OCI-LY7 (cell line): ENCODE data around the gene EHMT2. TPM values are rescaled to one million over a fixed set of nuclear protein-coding genes. Genes with fewer than 3 reads are reported as not detected.
"Not testable (repeated sequence)": the region's sequence is repeated elsewhere in the genome, so short reads cannot be mapped to it uniquely, and the experiment has no call there.

Source experiments
- BruUV-seq: library from RNA; stranded (reverse); fragments of 400-500 nt; replicated peaks from 2 replicates; lab custom pipeline; 2021; lab: Mats Ljungman, UMichigan
- CTCF ChIA-PET: fragments of 300-600 bp; sonication (Branson Sonifier 250); formaldehyde crosslinking; loops from one replicate; lab custom pipeline; 2022; ENCODE audit warnings: antibody characterized with exemption; ENCODE audit not compliant: unreplicated experiment; lab: Charles Lee
- POLR2A ChIA-PET: fragments of 300-600 bp; sonication (Branson Sonifier 250); formaldehyde crosslinking; loops from one replicate; lab custom pipeline; 2022; ENCODE audit warnings: antibody characterized with exemption; lab: Charles Lee
- DNase-seq: peaks from one replicate; pipeline ENCODE4 v3.0.0-alpha.2; 2015; ENCODE audit warnings: low spot score
- H2AFZ ChIP-seq: fragments of 200-600 bp; sonication (generic), shearing (Covaris generic); 2 replicates; pipeline ENCODE4 v1.6.1; 2014; ENCODE audit warnings: mild to moderate bottlenecking, antibody characterized with exemption, low read length, moderate library complexity
- H3K27ac ChIP-seq: fragments of 200-600 bp; sonication (generic); 2 replicates; pipeline ENCODE4 v1.5.1; 2014; ENCODE audit warnings: mixed run types, low read depth, mild to moderate bottlenecking, moderate library complexity, low read length, inconsistent platforms; ENCODE audit not compliant: poor library complexity, severe bottlenecking
- H3K36me3 ChIP-seq: fragments of 200-600 bp; sonication (generic); 2 replicates; pipeline ENCODE4 v1.6.1; 2014; ENCODE audit warnings: mild to moderate bottlenecking, antibody characterized with exemption, low read length, moderate library complexity, mixed read lengths; ENCODE audit not compliant: insufficient read depth
- H3K4me1 ChIP-seq: fragments of 200-600 bp; sonication (generic); 2 replicates; pipeline ENCODE4 v1.5.1; 2014; ENCODE audit warnings: mild to moderate bottlenecking, low read length; ENCODE audit not compliant: insufficient read depth, poor library complexity, severe bottlenecking
- H3K4me2 ChIP-seq: fragments of 200-600 bp; sonication (generic); 2 replicates; pipeline ENCODE4 v1.6.1; 2014; ENCODE audit warnings: mild to moderate bottlenecking, low read length
- H3K4me3 ChIP-seq: fragments of 200-600 bp; sonication (generic); 2 replicates; pipeline ENCODE4 v1.5.1; 2014; ENCODE audit warnings: mild to moderate bottlenecking, low read depth, low read length; ENCODE audit not compliant: poor library complexity, severe bottlenecking
- H3K79me2 ChIP-seq: fragments of 200-600 bp; sonication (generic); 2 replicates; pipeline ENCODE4 v1.6.1; 2016; ENCODE audit warnings: low read depth, mild to moderate bottlenecking, low read length, moderate library complexity, mixed read lengths; ENCODE audit not compliant: insufficient read depth
- H3K9me2 ChIP-seq: fragments of 200-600 bp; sonication (generic); 2 replicates; pipeline ENCODE4 v1.6.1; 2016; ENCODE audit warnings: mild to moderate bottlenecking, low read length, mixed read lengths; ENCODE audit not compliant: insufficient read depth
- H3K9me3 ChIP-seq: fragments of 200-600 bp; sonication (generic); 2 replicates; pipeline ENCODE4 v1.6.1; 2014; ENCODE audit warnings: mild to moderate bottlenecking, mixed run types, low read length, mixed read lengths
- H4K20me1 ChIP-seq: fragments of 200-600 bp; sonication (generic); 2 replicates; pipeline ENCODE4 v1.6.1; 2014; ENCODE audit warnings: mild to moderate bottlenecking, antibody characterized with exemption, low read length, moderate library complexity, mixed read lengths; ENCODE audit not compliant: insufficient read depth
- EZH2phosphoT487 ChIP-seq: fragments of 200-600 bp; sonication (generic); IDR thresholded peaks from 2 replicates; pipeline ENCODE4 v1.6.1; 2018; ENCODE audit warnings: low read depth, borderline replicate concordance, mild to moderate bottlenecking, mixed run types, antibody characterized with exemption, low read length, moderate library complexity, mixed read lengths
- intact Hi-C: fragments of 100-400 bp; cut with micrococcal nuclease; formaldehyde crosslinking; loops from one replicate; pipeline ENCODE4 v1.10.0; 2022; ENCODE audit not compliant: unreplicated experiment
- total RNA-seq, 2 experiments: library from RNA; depleted of rRNA in 1 of 2; stranded (reverse); fragments of >200 nt in 1 of 2; shearing (Covaris generic) in 1 of 2; gene quantifications; 2 replicates each; pipeline ENCODE4 v1.2.3, GENCODE V29; 2014 to 2022
- TF ChIP-seq, protein P1 (sequence below): fragments of 200-600 bp; sonication (generic); conservative IDR thresholded peaks from 2 replicates; pipeline ENCODE4 v1.5.1; 2014; ENCODE audit warnings: mild to moderate bottlenecking, antibody characterized with exemption, low read length, moderate library complexity, mixed read lengths

EHMT2 gene
- total RNA-seq, 2 experiments from 2014 or later, result 49.5 to 76.8 TPM

DNA sequence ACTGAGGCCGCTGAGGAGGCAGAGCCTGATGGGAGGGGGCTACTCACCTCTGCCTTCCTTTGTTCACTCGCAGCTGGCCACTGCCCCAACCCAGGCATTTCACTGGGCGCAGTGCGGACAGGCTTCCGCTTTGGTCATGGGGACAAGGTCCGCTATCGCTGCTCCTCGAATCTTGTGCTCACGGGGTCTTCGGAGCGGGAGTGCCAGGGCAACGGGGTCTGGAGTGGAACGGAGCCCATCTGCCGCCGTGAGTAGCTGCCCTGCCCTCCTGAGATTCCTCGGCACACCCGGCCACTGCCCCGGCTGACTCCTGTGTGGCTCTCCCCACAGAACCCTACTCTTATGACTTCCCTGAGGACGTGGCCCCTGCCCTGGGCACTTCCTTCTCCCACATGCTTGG, 36.0 kb upstream of the EHMT2 start:
- Histone ChIP-seq H4K20me1 (no peaks in the 10 kb centered on the region), H3K36me3 (no peaks in the 10 kb centered on the region), H3K9me2 (no peaks in the 10 kb centered on the region), H3K4me3 (no peak overlapping the region), H3K4me2 (no peak overlapping the region), H3K79me2 (no peaks in the 10 kb centered on the region), H3K4me1 (no peaks in the 10 kb centered on the region), H3K9me3 (no peaks in the 10 kb centered on the region), H3K27ac (no peak overlapping the region), H2AFZ (no peak overlapping the region)
- no peak for DNase-seq
- no TSS peak for BruUV-seq
- CTCF ChIA-PET, result no interaction called here
- POLR2A ChIA-PET, result no interaction called here
- TF ChIP-seq, protein P1, sequence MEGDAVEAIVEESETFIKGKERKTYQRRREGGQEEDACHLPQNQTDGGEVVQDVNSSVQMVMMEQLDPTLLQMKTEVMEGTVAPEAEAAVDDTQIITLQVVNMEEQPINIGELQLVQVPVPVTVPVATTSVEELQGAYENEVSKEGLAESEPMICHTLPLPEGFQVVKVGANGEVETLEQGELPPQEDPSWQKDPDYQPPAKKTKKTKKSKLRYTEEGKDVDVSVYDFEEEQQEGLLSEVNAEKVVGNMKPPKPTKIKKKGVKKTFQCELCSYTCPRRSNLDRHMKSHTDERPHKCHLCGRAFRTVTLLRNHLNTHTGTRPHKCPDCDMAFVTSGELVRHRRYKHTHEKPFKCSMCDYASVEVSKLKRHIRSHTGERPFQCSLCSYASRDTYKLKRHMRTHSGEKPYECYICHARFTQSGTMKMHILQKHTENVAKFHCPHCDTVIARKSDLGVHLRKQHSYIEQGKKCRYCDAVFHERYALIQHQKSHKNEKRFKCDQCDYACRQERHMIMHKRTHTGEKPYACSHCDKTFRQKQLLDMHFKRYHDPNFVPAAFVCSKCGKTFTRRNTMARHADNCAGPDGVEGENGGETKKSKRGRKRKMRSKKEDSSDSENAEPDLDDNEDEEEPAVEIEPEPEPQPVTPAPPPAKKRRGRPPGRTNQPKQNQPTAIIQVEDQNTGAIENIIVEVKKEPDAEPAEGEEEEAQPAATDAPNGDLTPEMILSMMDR, result no peak
- TF ChIP-seq EZH2phosphoT487, result no peak
- intact Hi-C loops, result no loop called here

- H3K79me2 ChIP-seq, BruUV-seq, H3K27ac ChIP-seq, CTCF ChIA-PET, H3K9me3 ChIP-seq, H3K4me1 ChIP-seq, H4K20me1 ChIP-seq, H3K9me2 ChIP-seq, POLR2A ChIA-PET, H3K4me2 ChIP-seq, H3K36me3 ChIP-seq, H3K4me3 ChIP-seq, H2AFZ ChIP-seq, intact Hi-C loops, DNase-seq: not testable (repeated sequence)
These were observed 34.6 kb upstream of the EHMT2 start for GRCh38 chr6:31932137-31932536.

DNA sequence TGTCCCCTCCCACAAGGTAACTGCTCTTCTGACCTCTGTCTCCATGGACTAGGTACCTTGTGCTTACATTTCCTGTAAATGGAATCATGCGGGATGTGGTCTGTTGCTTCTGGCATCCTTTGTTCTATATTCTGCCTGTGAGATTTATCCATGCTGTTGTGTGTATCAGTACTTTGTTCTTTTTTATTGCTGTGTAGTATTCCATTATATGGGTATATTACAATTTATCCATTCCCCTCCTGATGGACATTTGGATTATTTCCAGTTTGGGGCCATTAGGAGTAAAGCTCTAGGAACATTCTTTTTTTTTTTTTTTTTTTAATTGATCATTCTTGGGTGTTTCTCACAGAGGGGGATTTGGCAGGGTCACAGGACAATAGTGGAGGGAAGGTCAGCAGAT, 33.5 kb upstream of the EHMT2 start:
- Histone ChIP-seq H3K36me3 (no peaks in the 10 kb centered on the region), H3K4me3 (no peak overlapping the region), H3K4me1 (no peaks in the 10 kb centered on the region), H2AFZ (no peak overlapping the region), H3K9me3 (no peaks in the 10 kb centered on the region), H3K79me2 (no peaks in the 10 kb centered on the region), H3K4me2 (no peak overlapping the region), H3K9me2 (no peaks in the 10 kb centered on the region), H3K27ac (no peak overlapping the region), H4K20me1 (no peaks in the 10 kb centered on the region)
- no TSS peak for BruUV-seq
- DNase-seq, result no peak
- TF ChIP-seq, protein P1, result no peak
- CTCF ChIA-PET, result no interaction called here
- POLR2A ChIA-PET, result interaction anchor here (0.6 to 0.8 kb wide), 2 partner anchors 12 to 81 kb away, joined by 3 to 9 read pairs; no protein-coding TSS in a partner anchor
- intact Hi-C loops, result no loop called here
